ENCODE data around the gene CA9. TPM values are rescaled to one million over a fixed set of nuclear protein-coding genes. Genes with fewer than 3 reads are reported as not detected.

The CA9 gene
- total RNA-seq, 1 experiment from 2014 or later, result 6.6 TPM

- Histone ChIP-seq H3K36me3 (ENCODE audit: low read depth) (no peaks in the 10 kb centered on the region), H3K4me3 (peak within 1 kb of the TSS; percentile 77), H3K9me3 (ENCODE audit: insufficient read depth, low read depth) (no peaks in the 10 kb centered on the region), H3K4me1 (replicated peaks; ENCODE audit: insufficient read depth) (peaks cover 21% of the 10 kb centered on the region), H3K27ac (peak within 1 kb of the TSS; percentile 75), H3K79me2 (ENCODE audit: low read depth) (no peaks in the 10 kb centered on the region), H3K9me2 (ENCODE audit: insufficient read depth) (no peaks in the 10 kb centered on the region), H3F3A (ENCODE audit: insufficient read depth, low read depth) (peaks cover 14% of the 10 kb centered on the region; the same call in 1 of the 2 replicates), H4K20me1 (ENCODE audit: insufficient read depth) (no peaks in the 10 kb centered on the region), H3K27me3 (ENCODE audit: insufficient read depth, low read depth) (no peaks in the 10 kb centered on the region), H2AFZ (peak within 1 kb of the TSS; percentile 92), H3K4me2 (peak within 1 kb of the TSS; percentile 74)
- TSS peak; percentile 18 for BruUV-seq (replicated peaks)
- intact Hi-C loops (cut with micrococcal nuclease; ENCODE audit: unreplicated experiment), result no loop called here
- no peak for TF ChIP-seq EZH2 (IDR thresholded peaks at IDR 0.05; ENCODE audit: low read depth)
- TF ChIP-seq CTCF (conservative IDR thresholded peaks at IDR 0.05), result no peak
- POLR2A ChIA-PET (ENCODE audit: unreplicated experiment), result no interaction called here
- no peak for DNase-seq
- CTCF ChIA-PET, result interaction anchor here (0.6 to 1.4 kb wide), 2 partner anchors 16 to 32 kb away, joined by 6 read pairs; partner anchors contain the start of genes CA9 and RMRP
These were observed 16.0 kb downstream of the CA9 start, which contains the start of gene TPM2 for GRCh38 chr9:35689542-35690293. Gene TPM2, minus strand, starts transcription at chr9:35689925. Its CDS starts 108 bp downstream, at chr9:35689817.

GRCh38 chr9:35690294-35690613 is 16.5 kb downstream of the CA9 start:
- ChIA-PET POLR2A (ENCODE audit: unreplicated experiment) (no interaction called here), CTCF (interaction anchor here (1.4 kb wide), 1 partner anchor 17 kb away, joined by 6 read pairs; the partner anchor contains the start of gene CA9)
- H2AFZ ChIP-seq, result no peak overlapping the region
- H4K20me1 ChIP-seq (ENCODE audit: insufficient read depth), result no peaks in the 10 kb centered on the region
- H3K27ac ChIP-seq, result no peak overlapping the region
- H3K36me3 ChIP-seq (ENCODE audit: low read depth), result no peaks in the 10 kb centered on the region
- H3K4me3 ChIP-seq, result peak overlapping the region; percentile 77
- intact Hi-C loops (cut with micrococcal nuclease; ENCODE audit: unreplicated experiment), result no loop called here
- TF ChIP-seq CTCF (conservative IDR thresholded peaks at IDR 0.05) (no peak), EZH2 (IDR thresholded peaks at IDR 0.05; ENCODE audit: low read depth) (no peak)
- H3K9me3 ChIP-seq (ENCODE audit: insufficient read depth, low read depth), result no peaks in the 10 kb centered on the region
- no peaks in the 10 kb centered on the region for H3K27me3 ChIP-seq (ENCODE audit: insufficient read depth, low read depth)
- peaks cover 21% of the 10 kb centered on the region for H3K4me1 ChIP-seq (replicated peaks; ENCODE audit: insufficient read depth)
- peak overlapping the region; percentile 74 for H3K4me2 ChIP-seq
- H3K79me2 ChIP-seq (ENCODE audit: low read depth), result no peaks in the 10 kb centered on the region
- no TSS peak for BruUV-seq (replicated peaks)
- H3K9me2 ChIP-seq (ENCODE audit: insufficient read depth), result no peaks in the 10 kb centered on the region
- DNase-seq, result no peak
- H3F3A ChIP-seq (ENCODE audit: insufficient read depth, low read depth), result peaks cover 14% of the 10 kb centered on the region; the same call in 1 of the 2 replicates

GRCh38 chr9:35690614-35691333 is 17.0 kb downstream of the CA9 start:
- peaks cover 14% of the 10 kb centered on the region; the same call in 1 of the 2 replicates for H3F3A ChIP-seq (ENCODE audit: insufficient read depth, low read depth)

More at GRCh38 chr9:35690614-35691333, 17.0 kb downstream of the CA9 start:
- POLR2A ChIA-PET (ENCODE audit: unreplicated experiment), result interaction anchor here (0.7 to 0.9 kb wide), 2 partner anchors 29 to 1213 kb away, joined by 3 to 9 read pairs; no protein-coding TSS in a partner anchor
- H2AFZ ChIP-seq, result peak overlapping the region; percentile 92
- H3K4me3 ChIP-seq, result peak overlapping the region; percentile 77
- H3K27me3 ChIP-seq (ENCODE audit: insufficient read depth, low read depth), result no peaks in the 10 kb centered on the region
- H3K79me2 ChIP-seq (ENCODE audit: low read depth), result no peaks in the 10 kb centered on the region
- TF ChIP-seq EZH2 (IDR thresholded peaks at IDR 0.05; ENCODE audit: low read depth) (no peak), CTCF (conservative IDR thresholded peaks at IDR 0.05) (no peak)
- H3K4me1 ChIP-seq (replicated peaks; ENCODE audit: insufficient read depth), result peaks cover 21% of the 10 kb centered on the region
- no peaks in the 10 kb centered on the region for H4K20me1 ChIP-seq (ENCODE audit: insufficient read depth)
- H3K27ac ChIP-seq, result peak overlapping the region; percentile 32; the same call in 1 of the 2 replicates
- H3K9me2 ChIP-seq (ENCODE audit: insufficient read depth), result no peaks in the 10 kb centered on the region
- DNase-seq, result peak in 1 of 2 experiments; percentile 38
- H3K36me3 ChIP-seq (ENCODE audit: low read depth), result no peaks in the 10 kb centered on the region
- no TSS peak for BruUV-seq (replicated peaks)
- CTCF ChIA-PET, result interaction anchor here (1.4 kb wide), 1 partner anchor 17 kb away, joined by 6 read pairs; the partner anchor contains the start of gene CA9
- intact Hi-C loops (cut with micrococcal nuclease; ENCODE audit: unreplicated experiment), result no loop called here
- H3K9me3 ChIP-seq (ENCODE audit: insufficient read depth, low read depth), result no peaks in the 10 kb centered on the region
- H3K4me2 ChIP-seq, result peak overlapping the region; percentile 74
